A549 (cell line): ENCODE measurements around the gene SEC24B. TPM values are rescaled to one million over a fixed set of nuclear protein-coding genes. Genes with fewer than 3 reads are reported as not detected.

ENCODE experiments used
- ATAC-seq, 2 experiments: fragments of 200-7000 bp in 1 of 2; fragments of >200 bp in 1 of 2; cut with Nextera tagmentation in 1 of 2; cut with Tn5 transposase in 1 of 2; 3 replicates each; pipeline versions ENCODE4 v1.8.0 to v1.9.1; 2018 to 2020; ENCODE audit warnings: mild to moderate bottlenecking in 1 of 2, moderate library complexity in 1 of 2
- CTCF ChIA-PET: fragments of 300-600 bp; sonication (Branson Sonifier 250); formaldehyde crosslinking; extraction: SDS; loops from one replicate; lab custom pipeline; 2021; ENCODE audit warnings: antibody characterized with exemption, inconsistent platforms; lab: Yijun Ruan, JAX
- POLR2A ChIA-PET: fragments of 350-600 bp; formaldehyde crosslinking; extraction: SDS; loops from one replicate; lab custom pipeline; 2021; ENCODE audit warnings: antibody characterized with exemption, inconsistent platforms; lab: Yijun Ruan, JAX
- DNase-seq, 2 experiments: peaks; one replicate each; pipeline versions ENCODE4 v3.0.0 to v3.0.0-alpha.2; 2011 to 2016; ENCODE audit warnings: low read depth in 1 of 2, low spot score in 1 of 2
- FAIRE-seq: peaks from 2 replicates; lab custom pipeline; 2011; peaks lifted over from hg19 to GRCh38; lab: Jason Lieb, UNC
- H3K27ac ChIP-seq, 2 experiments: fragments of >200 bp; sonication (Bioruptor Twin); formaldehyde crosslinking; 3 replicates each; pipeline ENCODE4 v1.5.1; 2016 to 2017
- H3K4me1 ChIP-seq: fragments of >200 bp; sonication (Bioruptor Twin); formaldehyde crosslinking; 3 replicates; pipeline ENCODE4 v1.6.1; 2016
- H3K4me2 ChIP-seq: fragments of >200 bp; sonication (Bioruptor Twin); formaldehyde crosslinking; 3 replicates; pipeline ENCODE4 v1.6.1; 2016
- H3K4me3 ChIP-seq: fragments of >200 bp; sonication (Bioruptor Twin); formaldehyde crosslinking; 3 replicates; pipeline ENCODE4 v1.5.1; 2016
- H3K9me3 ChIP-seq: fragments of >200 bp; sonication (Bioruptor Twin); formaldehyde crosslinking; 3 replicates; pipeline ENCODE4 v1.6.1; 2016
- CBX2 ChIP-seq: fragments of 200-600 bp; sonication (generic); IDR thresholded peaks from 2 replicates; pipeline ENCODE4 v1.6.1; 2016; ENCODE audit warnings: low read depth, mild to moderate bottlenecking, borderline replicate concordance
- CHD4 ChIP-seq: fragments of 200-600 bp; sonication (generic); IDR thresholded peaks from 2 replicates; pipeline ENCODE4 v1.6.1; 2016; ENCODE audit warnings: antibody characterized with exemption, mild to moderate bottlenecking, borderline replicate concordance
- EP300 ChIP-seq, 2 experiments: fragments of >200 bp; sonication (Bioruptor Twin); formaldehyde crosslinking; IDR thresholded peaks; 2 replicates in 1 of 2; 3 replicates in 1 of 2; pipeline ENCODE4 v1.6.1; 2016 to 2017
- HEYL ChIP-seq: fragments of 250-450 bp; sonication (Bioruptor Pico); IDR thresholded peaks from 2 replicates; pipeline ENCODE4 v1.8.0; 2021; ENCODE audit warnings: mild to moderate bottlenecking, moderate library complexity
- HOXB13 ChIP-seq: fragments of 250-450 bp; sonication (Bioruptor Pico); IDR thresholded peaks from 2 replicates; pipeline ENCODE4 v1.5.0; 2020; ENCODE audit warnings: low read depth, mild to moderate bottlenecking, moderate library complexity
- KDM1A ChIP-seq: fragments of 200-600 bp; sonication (generic); IDR thresholded peaks from 2 replicates; pipeline ENCODE4 v1.6.1; 2016; ENCODE audit warnings: low read depth, mild to moderate bottlenecking
- MAZ ChIP-seq: fragments of 150-350 bp; IDR thresholded peaks from 2 replicates; pipeline ENCODE4 v1.6.1; 2014; ENCODE audit warnings: antibody characterized with exemption, low read depth, low read length, borderline replicate concordance
- NR3C1 ChIP-seq: fragments of >200 bp; sonication (Bioruptor Twin); formaldehyde crosslinking; IDR thresholded peaks from 3 replicates; pipeline ENCODE4 v1.6.1; 2017
- PHF8 ChIP-seq: fragments of 200-600 bp; sonication (generic); IDR thresholded peaks from 2 replicates; pipeline ENCODE4 v1.6.1; 2016; ENCODE audit warnings: low read depth, mild to moderate bottlenecking, antibody characterized with exemption, moderate library complexity, borderline replicate concordance
- POLR2AphosphoS2 ChIP-seq: conservative IDR thresholded peaks from 2 replicates; pipeline ENCODE4 v1.6.1; 2012; ENCODE audit warnings: low read length, improper control_type of control experiment, inconsistent platforms
- RAD21 ChIP-seq, 2 experiments: fragments of >200 bp in 1 of 2; sonication (Bioruptor Twin) in 1 of 2; formaldehyde crosslinking in 1 of 2; IDR thresholded peaks in 1 of 2; conservative IDR thresholded peaks in 1 of 2; 2 replicates in 1 of 2; 3 replicates in 1 of 2; pipeline ENCODE4 v1.6.1; 2012 to 2018; ENCODE audit warnings: inconsistent platforms in 1 of 2
- RFX5 ChIP-seq: fragments of 450-650 bp; IDR thresholded peaks from 2 replicates; pipeline ENCODE4 v1.7.1; 2014; ENCODE audit warnings: antibody characterized with exemption, mild to moderate bottlenecking, moderate library complexity
- RNF2 ChIP-seq: fragments of 200-600 bp; sonication (generic); IDR thresholded peaks from 2 replicates; pipeline ENCODE4 v1.6.1; 2016; ENCODE audit warnings: low read depth, mild to moderate bottlenecking, antibody characterized with exemption, moderate library complexity, borderline replicate concordance
- SMC3 ChIP-seq: fragments of >200 bp; sonication (Bioruptor Twin); formaldehyde crosslinking; IDR thresholded peaks from 3 replicates; pipeline ENCODE4 v1.6.1; 2018; ENCODE audit warnings: inconsistent platforms
- ZC3H11A ChIP-seq: fragments of 450-650 bp; IDR thresholded peaks from 2 replicates; pipeline ENCODE4 v1.6.1; 2014; ENCODE audit warnings: antibody characterized with exemption, mild to moderate bottlenecking
- ZNF302 ChIP-seq: fragments of 250-450 bp; sonication (Bioruptor Pico); IDR thresholded peaks from 2 replicates; pipeline ENCODE4 v1.9.0; 2021; ENCODE audit warnings: inconsistent platforms, mild to moderate bottlenecking, moderate library complexity
- ZSCAN20 ChIP-seq: fragments of 250-450 bp; sonication (Bioruptor Pico); IDR thresholded peaks from 2 replicates; pipeline ENCODE4 v1.8.0; 2022; ENCODE audit warnings: mild to moderate bottlenecking, moderate library complexity
- WGBS: methylation state at CpG from one replicate; pipeline ENCODE4 v1.1.6; 2017; ENCODE audit errors: missing lambda C conversion rate; 5-methylcytosine and 5-hydroxymethylcytosine counted together
- polyA plus RNA-seq, 4 experiments: library from polyadenylated mRNA; depleted of rRNA in 3 of 4; stranded (reverse); fragments of >200 nt; fragmentation: RNase III in 1 of 4; extraction: RNeasy Plus Mini Kit Qiagen cat#74134 plus additional on column Dnase treatment in 1 of 4; gene quantifications; 2 replicates in 3 of 4; 3 replicates in 1 of 4; pipeline ENCODE4 v1.2.3, GENCODE V29; 2011 to 2017
- TF ChIP-seq, protein P1 (sequence below): fragments of >200 bp; sonication (Bioruptor Twin); formaldehyde crosslinking; IDR thresholded peaks from 2 replicates; pipeline ENCODE4 v1.6.1; 2016
- TF ChIP-seq, protein P2 (sequence below): fragments of 250-450 bp; sonication (Bioruptor Pico); IDR thresholded peaks from 2 replicates; pipeline ENCODE4 v1.5.0; 2020; ENCODE audit warnings: low read depth, mild to moderate bottlenecking, moderate library complexity
- TF ChIP-seq, protein P3 (sequence below): fragments of 250-450 bp; sonication (Bioruptor Pico); IDR thresholded peaks from 2 replicates; pipeline ENCODE4 v1.5.0; 2021; ENCODE audit warnings: mild to moderate bottlenecking, moderate library complexity, borderline replicate concordance
- TF ChIP-seq, protein P4 (sequence below): fragments of 200-600 bp; sonication (generic); IDR thresholded peaks from 2 replicates; pipeline ENCODE4 v1.6.1; 2016; ENCODE audit warnings: antibody characterized with exemption, mild to moderate bottlenecking, moderate library complexity

SEC24B gene
- polyA plus RNA-seq, 2 of the 4 experiments (the other 2 are of a cell fraction), result 13.8 to 40.0 TPM

DNA sequence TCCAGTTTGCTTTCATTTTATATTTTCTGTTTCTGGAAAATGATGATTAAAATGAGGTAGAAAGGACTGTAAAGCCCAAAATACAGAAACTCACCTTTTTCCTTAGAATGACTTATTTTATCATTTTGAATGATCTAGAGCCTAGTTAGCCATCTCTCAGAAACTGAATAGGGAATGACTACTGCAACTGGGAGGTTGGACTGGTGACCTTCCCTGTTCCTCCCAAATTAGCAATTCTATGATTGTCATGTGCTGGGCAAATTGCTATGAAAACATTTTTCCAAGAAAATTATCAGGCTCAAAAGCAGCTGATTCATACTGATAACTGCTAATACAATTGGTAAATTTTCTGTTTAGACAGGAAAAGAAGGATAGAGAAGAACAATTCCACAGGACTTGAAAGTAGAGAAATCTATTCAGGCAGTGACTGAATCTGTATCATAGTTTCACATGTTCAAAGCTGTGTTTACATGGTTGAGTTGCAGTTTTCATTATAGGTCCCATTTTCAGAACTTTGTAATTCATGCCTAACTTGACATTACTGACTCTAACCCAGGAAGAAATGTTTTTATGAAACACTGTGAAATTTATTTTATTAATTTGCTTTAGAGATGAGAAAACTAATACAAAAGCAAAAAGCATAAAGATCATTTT, 43.4 kb upstream of the SEC24B start:
- H3K4me3 ChIP-seq, result no peak overlapping the region
- ChIA-PET CTCF (no interaction called here), POLR2A (no interaction called here)
- TF ChIP-seq, protein P1, sequence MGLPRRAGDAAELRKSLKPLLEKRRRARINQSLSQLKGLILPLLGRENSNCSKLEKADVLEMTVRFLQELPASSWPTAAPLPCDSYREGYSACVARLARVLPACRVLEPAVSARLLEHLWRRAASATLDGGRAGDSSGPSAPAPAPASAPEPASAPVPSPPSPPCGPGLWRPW, result no peak
- TF ChIP-seq, protein P2, sequence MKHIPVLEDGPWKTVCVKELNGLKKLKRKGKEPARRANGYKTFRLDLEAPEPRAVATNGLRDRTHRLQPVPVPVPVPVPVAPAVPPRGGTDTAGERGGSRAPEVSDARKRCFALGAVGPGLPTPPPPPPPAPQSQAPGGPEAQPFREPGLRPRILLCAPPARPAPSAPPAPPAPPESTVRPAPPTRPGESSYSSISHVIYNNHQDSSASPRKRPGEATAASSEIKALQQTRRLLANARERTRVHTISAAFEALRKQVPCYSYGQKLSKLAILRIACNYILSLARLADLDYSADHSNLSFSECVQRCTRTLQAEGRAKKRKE, result no peak
- H3K4me1 ChIP-seq, result no peaks in the 10 kb centered on the region
- H3K27ac ChIP-seq, result no peak overlapping the region
- H3K9me3 ChIP-seq, result no peaks in the 10 kb centered on the region
- ATAC-seq (no peak), FAIRE-seq (no peak), DNase-seq (no peak)
- no peak overlapping the region for H3K4me2 ChIP-seq

DNA sequence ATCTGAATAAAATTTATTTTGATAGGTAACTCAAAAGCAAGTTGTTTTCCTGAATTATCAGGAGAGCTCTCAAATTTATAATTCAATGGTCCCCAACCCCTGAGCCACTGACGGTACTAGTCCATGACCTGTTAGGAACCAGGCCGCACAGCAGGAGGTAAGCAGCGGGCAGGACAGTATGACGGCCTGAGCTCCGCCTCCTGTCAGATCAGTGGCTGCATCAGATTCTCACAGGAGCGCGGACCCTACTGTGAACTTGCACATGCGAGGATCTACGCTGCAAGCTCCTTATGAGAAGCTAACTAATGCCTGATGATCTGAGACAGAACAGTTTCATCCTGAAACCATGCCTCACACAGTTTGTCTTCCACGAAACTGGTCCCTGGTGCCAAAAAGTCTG, 37.9 kb upstream of the SEC24B start:
- no peak overlapping the region for H3K27ac ChIP-seq
- TF ChIP-seq CHD4 (no peak), MAZ (no peak), KDM1A (no peak), PHF8 (no peak), HOXB13 (CRISPR knock-in tag) (no peak), NR3C1 (no peak)
- TF ChIP-seq, protein P2, result no peak
- TF ChIP-seq, protein P3, sequence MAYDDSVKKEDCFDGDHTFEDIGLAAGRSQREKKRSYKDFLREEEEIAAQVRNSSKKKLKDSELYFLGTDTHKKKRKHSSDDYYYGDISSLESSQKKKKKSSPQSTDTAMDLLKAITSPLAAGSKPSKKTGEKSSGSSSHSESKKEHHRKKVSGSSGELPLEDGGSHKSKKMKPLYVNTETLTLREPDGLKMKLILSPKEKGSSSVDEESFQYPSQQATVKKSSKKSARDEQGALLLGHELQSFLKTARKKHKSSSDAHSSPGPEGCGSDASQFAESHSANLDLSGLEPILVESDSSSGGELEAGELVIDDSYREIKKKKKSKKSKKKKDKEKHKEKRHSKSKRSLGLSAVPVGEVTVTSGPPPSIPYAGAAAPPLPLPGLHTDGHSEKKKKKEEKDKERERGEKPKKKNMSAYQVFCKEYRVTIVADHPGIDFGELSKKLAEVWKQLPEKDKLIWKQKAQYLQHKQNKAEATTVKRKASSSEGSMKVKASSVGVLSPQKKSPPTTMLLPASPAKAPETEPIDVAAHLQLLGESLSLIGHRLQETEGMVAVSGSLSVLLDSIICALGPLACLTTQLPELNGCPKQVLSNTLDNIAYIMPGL (CRISPR knock-in tag), result no peak
- TF ChIP-seq, all 56 proteins: peak for 0
- H3K4me1 ChIP-seq, result no peaks in the 10 kb centered on the region
- H3K9me3 ChIP-seq, result no peaks in the 10 kb centered on the region
- ATAC-seq (no peak), FAIRE-seq (no peak), DNase-seq (no peak)
- ChIA-PET POLR2A (no interaction called here), CTCF (no interaction called here)
- H3K4me2 ChIP-seq, result no peak overlapping the region
- WGBS, result 66% methylated on average over 10 of the region's 10 CpGs
- no peak overlapping the region for H3K4me3 ChIP-seq

DNA sequence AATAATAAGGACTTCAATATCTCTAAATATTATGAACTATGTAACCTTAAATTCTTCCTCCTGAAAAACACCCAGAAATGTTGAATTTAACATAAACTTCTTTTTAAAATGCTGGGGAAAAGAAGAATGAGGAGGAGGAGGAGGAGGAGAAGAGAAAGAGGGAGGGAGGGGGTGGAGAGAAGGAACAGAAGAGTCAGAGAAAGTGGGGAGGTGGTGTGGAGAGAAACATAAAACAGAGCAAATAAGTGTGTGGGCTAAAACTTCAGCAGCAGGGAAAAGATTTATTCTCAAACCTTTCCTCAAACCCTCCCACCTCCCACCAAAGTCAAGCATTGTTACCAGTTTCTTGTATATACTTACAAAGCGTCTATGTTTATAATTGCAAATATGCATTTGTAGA, 34.7 kb upstream of the SEC24B start:
- FAIRE-seq, result no peak
- no peak overlapping the region for H3K4me3 ChIP-seq
- ChIA-PET POLR2A (no interaction called here), CTCF (no interaction called here)
- no peak overlapping the region for H3K27ac ChIP-seq
- no peaks in the 10 kb centered on the region for H3K9me3 ChIP-seq
- TF ChIP-seq HOXB13 (CRISPR knock-in tag), result no peak
- TF ChIP-seq HEYL (CRISPR knock-in tag), result no peak
- no peak for TF ChIP-seq RFX5
- TF ChIP-seq ZSCAN20, result no peak
- no peak overlapping the region for H3K4me2 ChIP-seq
- DNase-seq, result no peak
- no peak for ATAC-seq
- WGBS, result 78% methylated on average over 1 of the region's 1 CpG
- H3K4me1 ChIP-seq, result no peaks in the 10 kb centered on the region

DNA sequence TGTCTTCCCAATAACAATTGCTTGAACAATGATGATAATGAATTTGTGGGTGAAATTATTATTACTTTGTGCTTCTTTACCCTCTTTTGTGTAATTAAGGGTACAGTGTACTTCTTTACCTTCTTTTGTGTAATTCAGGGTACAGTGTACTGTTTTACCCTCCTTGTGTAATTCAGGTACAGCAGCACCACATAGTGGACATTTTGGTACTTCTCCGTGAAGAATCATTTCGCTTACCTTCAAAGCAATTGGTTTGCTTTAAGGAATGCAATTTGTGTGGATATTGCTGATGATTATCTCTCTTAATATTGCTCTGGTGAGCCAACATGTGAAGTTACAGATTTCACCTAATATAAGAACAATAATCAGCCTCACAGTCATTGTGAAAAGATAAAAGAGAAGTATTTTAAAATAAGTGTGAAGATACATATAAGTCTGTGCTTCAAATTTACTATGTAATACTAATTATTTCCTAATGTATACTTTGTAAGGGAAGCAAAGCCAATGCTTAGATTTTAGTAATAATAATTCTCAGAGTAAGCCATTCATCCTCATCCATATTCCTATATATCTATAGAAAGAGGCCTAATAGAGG, 27.2 kb upstream of the SEC24B start:
- ChIA-PET POLR2A (no interaction called here), CTCF (interaction anchor here (0.7 to 1.6 kb wide), 5 partner anchors 15 to 574 kb away, joined by 3 to 10 read pairs (median 3); no protein-coding TSS in a partner anchor)
- no peak overlapping the region for H3K27ac ChIP-seq
- H3K9me3 ChIP-seq, result no peaks in the 10 kb centered on the region
- ATAC-seq (peak; percentile 83; a peak in 5 of 6 replicates), FAIRE-seq (peak; percentile 28), DNase-seq (peak; percentile 21 to 57)
- no peak overlapping the region for H3K4me3 ChIP-seq
- WGBS, result 2% methylated on average over 2 of the region's 2 CpGs
- no peak overlapping the region for H3K4me2 ChIP-seq
- H3K4me1 ChIP-seq, result no peaks in the 10 kb centered on the region
- no peak for TF ChIP-seq ZC3H11A
- TF ChIP-seq RAD21 (conservative IDR thresholded peaks at IDR 0.05 in 1 of 2, IDR thresholded peaks at IDR 0.05 in 1 of 2), result peak; percentile 69 to 73
- TF ChIP-seq EP300 (IDR thresholded peaks at IDR 0.05), result no peak
- TF ChIP-seq SMC3, result peak; percentile 42; the same call in 2 of the 3 replicates
- no peak for TF ChIP-seq POLR2AphosphoS2
- no peak for TF ChIP-seq NR3C1
- no peak for TF ChIP-seq RNF2
- TF ChIP-seq ZNF302 (CRISPR knock-in tag), result no peak
- no peak for TF ChIP-seq CBX2
- TF ChIP-seq, protein P4, sequence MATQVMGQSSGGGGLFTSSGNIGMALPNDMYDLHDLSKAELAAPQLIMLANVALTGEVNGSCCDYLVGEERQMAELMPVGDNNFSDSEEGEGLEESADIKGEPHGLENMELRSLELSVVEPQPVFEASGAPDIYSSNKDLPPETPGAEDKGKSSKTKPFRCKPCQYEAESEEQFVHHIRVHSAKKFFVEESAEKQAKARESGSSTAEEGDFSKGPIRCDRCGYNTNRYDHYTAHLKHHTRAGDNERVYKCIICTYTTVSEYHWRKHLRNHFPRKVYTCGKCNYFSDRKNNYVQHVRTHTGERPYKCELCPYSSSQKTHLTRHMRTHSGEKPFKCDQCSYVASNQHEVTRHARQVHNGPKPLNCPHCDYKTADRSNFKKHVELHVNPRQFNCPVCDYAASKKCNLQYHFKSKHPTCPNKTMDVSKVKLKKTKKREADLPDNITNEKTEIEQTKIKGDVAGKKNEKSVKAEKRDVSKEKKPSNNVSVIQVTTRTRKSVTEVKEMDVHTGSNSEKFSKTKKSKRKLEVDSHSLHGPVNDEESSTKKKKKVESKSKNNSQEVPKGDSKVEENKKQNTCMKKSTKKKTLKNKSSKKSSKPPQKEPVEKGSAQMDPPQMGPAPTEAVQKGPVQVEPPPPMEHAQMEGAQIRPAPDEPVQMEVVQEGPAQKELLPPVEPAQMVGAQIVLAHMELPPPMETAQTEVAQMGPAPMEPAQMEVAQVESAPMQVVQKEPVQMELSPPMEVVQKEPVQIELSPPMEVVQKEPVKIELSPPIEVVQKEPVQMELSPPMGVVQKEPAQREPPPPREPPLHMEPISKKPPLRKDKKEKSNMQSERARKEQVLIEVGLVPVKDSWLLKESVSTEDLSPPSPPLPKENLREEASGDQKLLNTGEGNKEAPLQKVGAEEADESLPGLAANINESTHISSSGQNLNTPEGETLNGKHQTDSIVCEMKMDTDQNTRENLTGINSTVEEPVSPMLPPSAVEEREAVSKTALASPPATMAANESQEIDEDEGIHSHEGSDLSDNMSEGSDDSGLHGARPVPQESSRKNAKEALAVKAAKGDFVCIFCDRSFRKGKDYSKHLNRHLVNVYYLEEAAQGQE, result no peak
- TF ChIP-seq ZSCAN20, result no peak
